GM21390 (cell line): ENCODE data around the gene SLC35D2.
A peak's percentile ranks its signal among the peaks of the same experiment; 100 is the strongest.
"Not testable (repeated sequence)": the region's sequence is repeated elsewhere in the genome, so short reads cannot be mapped to it uniquely, and the experiment has no call there.

Source experiments
- ATAC-seq: cut with Tn5 transposase; IDR thresholded peaks from one replicate; pipeline ENCODE4 v1.9.1; 2021; ENCODE audit not compliant: unreplicated experiment

Gene SLC35D2

GRCh38 chr9:96400132-96400910 is 16.8 kb upstream of the SLC35D2 start:
- ATAC-seq, result no peak

GRCh38 chr9:96399325-96399633 is 15.8 kb upstream of the SLC35D2 start:
- ATAC-seq, result no peak

- ATAC-seq, result peak; percentile 78
Observed at GRCh38 chr9:96398582-96399324, 15.2 kb upstream of the SLC35D2 start.

- ATAC-seq, result no peak
Observed at GRCh38 chr9:96395964-96396363, 12.5 kb upstream of the SLC35D2 start.

- no peak for ATAC-seq
Observed at GRCh38 chr9:96394832-96395496, 11.5 kb upstream of the SLC35D2 start.

- ATAC-seq, result no peak
Observed at GRCh38 chr9:96392263-96392662, 8.8 kb upstream of the SLC35D2 start.

GRCh38 chr9:96391021-96391765 is 7.7 kb upstream of the SLC35D2 start:
- ATAC-seq, result no peak

GRCh38 chr9:96388144-96388543 is 4.6 kb upstream of the SLC35D2 start:
- no peak for ATAC-seq

- no peak for ATAC-seq
Observed at GRCh38 chr9:96386157-96386556, 2.6 kb upstream of the SLC35D2 start.

GRCh38 chr9:96382839-96383164 is 709 bp downstream of the SLC35D2 start:
- no peak for ATAC-seq

DNA sequence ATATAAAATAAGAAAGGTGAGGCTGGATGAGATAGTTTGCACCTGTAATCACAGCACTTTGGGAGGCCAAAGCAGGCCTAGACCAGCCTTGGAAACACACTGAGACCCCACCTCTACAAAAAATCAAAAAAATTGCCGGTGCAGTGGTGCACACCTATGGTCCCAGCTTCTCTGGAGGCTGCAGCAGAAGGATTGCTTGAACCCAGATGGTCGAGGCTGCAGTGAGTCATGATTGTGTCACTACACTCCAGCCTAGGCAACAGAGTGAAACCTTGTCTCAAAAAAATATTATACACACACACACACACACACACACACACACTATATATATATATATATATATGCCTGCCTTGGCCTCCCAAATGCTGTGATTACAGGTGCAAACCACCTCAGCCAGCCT is 1.3 kb downstream of the SLC35D2 start:
- ATAC-seq, result no peak

- ATAC-seq, result no peak
Observed at GRCh38 chr9:96381696-96382095, 1.8 kb downstream of the SLC35D2 start.

DNA sequence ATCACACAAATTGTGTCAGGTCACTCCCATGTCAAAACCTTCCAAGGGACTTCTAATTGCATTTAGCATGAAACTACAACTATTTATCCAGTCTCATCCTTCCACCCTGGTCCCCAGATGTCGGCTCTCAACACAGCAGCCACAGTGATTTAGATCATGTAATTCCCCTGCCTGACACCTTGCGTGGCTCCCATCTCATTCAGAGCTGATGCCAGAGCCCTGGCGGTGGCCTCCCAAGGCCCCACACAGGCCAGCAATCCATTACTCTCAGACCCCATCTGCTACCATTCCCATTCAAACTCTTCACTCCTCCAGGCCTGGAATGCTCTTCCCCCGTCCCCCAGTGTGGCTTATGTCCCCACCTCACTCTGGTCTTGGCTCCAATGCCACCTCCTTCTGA is 2.4 kb downstream of the SLC35D2 start:
- no peak for ATAC-seq

- ATAC-seq, result no peak
Observed at GRCh38 chr9:96379461-96379860, 4.0 kb downstream of the SLC35D2 start.

DNA sequence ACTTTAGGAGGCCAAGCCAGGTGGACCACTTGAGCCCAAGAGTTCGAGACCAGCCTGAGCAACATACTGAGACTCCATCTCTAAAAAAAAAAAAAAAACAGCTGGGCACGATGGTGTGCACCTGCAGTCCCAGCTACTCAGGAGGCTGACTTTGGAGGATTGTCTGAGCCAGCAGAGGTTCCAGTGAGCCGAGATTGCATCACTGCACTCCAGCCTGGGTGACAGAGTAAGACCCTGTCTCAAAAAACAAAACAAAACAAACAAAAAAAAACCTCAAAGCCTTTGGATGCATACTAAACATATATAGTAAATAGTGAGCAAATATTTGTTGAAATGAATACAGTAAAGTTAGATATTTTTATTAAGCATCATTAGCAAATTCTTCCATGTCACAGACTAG is 5.3 kb downstream of the SLC35D2 start:
- no peak for ATAC-seq

DNA sequence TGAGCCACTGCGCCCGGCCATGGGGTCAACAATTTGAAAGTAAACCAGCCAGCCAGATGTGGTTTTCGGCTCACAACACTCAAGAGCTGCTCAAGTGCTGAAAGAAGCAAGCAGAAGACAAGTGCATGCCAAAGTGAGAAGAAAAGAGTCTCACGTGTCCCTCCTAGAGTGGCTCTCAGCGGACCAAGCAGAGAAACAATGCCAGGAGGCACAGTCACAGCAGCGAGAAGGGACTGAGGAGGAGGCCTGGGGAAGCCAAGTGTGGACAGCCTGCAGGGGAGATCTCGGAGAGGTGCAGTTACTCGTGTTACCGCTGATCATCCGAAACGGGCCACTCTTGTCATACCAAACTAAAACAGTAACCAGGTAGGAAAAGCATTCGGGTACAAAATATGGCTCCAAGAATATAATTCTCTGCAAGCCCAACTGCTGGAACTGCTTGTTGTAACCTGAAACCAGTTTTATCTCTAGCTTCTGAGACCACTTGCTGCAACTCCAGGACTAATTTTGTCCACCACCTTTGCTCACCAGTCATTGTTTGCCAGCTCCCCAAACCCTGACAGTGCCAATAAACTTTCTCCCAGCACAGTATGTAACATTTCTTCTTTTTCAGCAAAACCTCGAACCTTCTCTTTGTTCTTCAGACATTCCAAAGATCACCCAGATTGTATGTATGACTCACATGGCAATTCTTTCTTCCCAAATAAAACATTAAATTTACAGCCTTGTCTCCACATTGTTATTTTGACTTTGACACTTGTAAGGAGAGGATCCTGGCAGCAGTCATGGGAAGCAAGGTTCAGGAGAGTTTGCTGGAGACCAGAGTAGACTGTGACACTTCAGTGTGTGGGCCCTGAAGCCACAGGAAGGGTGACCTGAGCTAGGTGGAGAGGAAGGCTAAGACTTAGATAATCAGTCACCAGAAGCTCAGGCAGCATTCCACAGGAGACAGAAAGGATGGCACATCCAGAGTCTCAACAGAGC is 6.3 kb downstream of the SLC35D2 start:
- no peak for ATAC-seq

DNA sequence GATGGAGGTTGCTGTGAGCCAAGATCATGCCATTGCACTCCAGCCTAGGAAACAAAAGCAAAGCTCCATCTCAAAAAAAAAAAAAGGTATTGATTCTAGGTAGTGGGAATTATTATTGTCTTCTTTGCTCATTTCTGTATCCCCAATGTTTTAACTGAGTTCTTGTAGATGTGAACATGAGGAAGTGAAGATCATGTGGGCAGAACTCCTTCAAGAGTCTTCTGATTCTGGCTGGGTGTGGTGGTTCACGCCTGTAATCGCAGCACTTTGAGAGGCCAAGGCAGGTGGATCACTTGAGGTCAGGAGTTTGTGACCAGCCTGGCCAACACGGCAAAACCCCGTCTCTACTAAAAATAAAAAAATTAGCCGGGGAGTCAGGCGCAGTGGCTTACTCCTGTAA is 8.0 kb downstream of the SLC35D2 start:
- ATAC-seq, result not testable (repeated sequence)

DNA sequence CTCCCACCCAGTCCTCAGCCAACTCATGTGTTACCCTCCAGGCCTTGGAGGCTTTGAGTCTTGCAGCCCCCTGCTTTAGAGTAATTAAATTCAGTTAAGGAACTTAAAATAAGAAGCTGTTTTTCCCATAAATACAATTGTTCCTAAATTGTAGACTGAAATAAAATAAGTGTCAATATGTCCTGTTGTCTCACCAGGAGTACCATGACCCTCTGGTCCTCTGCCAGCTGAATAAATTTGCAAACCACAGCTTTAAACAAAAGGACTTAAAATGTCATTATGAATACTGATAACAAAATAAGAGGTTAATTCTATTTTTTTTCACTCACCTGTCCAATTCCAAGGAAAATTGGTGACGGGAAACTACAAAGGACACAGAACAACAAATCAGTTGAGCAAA is 15.6 kb downstream of the SLC35D2 start:
- ATAC-seq, result no peak

- no peak for ATAC-seq
Observed at GRCh38 chr9:96363175-96363967, 20.1 kb downstream of the SLC35D2 start.

- ATAC-seq, result not testable (repeated sequence)
Observed at GRCh38 chr9:96362119-96362518, 21.4 kb downstream of the SLC35D2 start.
